NOMO-1 treated with DMSO at 0.1 percent for 48 hours (cell line): ENCODE data around the gene NHEJ1.

Experiments used
- DNase-seq: peaks from one replicate; lab custom pipeline; 2025; ENCODE audit not compliant: unreplicated experiment; lab: John Stamatoyannopoulos, UW

Gene NHEJ1

GRCh38 chr2:219182331-219183150 is 21.9 kb upstream of the NHEJ1 start:
- DNase-seq: no peak

GRCh38 chr2:219181531-219181930 is 20.9 kb upstream of the NHEJ1 start:
- no peak for DNase-seq

DNA sequence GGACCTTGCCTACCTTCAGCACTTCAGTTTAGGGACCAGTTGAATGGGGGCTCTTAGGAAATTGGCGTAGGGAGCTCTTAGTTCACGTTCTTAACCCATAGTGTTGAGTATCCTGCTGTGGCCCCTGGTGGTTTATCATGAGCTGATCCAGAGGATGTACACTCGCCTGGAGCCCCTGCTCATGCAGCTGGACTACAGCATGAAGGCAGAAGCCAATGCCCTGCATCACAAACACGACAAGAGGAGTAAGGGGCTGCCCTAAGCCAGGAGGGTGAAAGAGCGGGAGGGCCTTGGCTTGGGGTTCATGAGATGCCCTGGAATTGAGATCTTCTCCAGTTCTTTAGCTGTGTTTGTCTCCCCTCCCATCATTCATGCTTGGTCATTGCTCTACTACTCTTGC is 20.3 kb upstream of the NHEJ1 start:
- no peak for DNase-seq

DNA sequence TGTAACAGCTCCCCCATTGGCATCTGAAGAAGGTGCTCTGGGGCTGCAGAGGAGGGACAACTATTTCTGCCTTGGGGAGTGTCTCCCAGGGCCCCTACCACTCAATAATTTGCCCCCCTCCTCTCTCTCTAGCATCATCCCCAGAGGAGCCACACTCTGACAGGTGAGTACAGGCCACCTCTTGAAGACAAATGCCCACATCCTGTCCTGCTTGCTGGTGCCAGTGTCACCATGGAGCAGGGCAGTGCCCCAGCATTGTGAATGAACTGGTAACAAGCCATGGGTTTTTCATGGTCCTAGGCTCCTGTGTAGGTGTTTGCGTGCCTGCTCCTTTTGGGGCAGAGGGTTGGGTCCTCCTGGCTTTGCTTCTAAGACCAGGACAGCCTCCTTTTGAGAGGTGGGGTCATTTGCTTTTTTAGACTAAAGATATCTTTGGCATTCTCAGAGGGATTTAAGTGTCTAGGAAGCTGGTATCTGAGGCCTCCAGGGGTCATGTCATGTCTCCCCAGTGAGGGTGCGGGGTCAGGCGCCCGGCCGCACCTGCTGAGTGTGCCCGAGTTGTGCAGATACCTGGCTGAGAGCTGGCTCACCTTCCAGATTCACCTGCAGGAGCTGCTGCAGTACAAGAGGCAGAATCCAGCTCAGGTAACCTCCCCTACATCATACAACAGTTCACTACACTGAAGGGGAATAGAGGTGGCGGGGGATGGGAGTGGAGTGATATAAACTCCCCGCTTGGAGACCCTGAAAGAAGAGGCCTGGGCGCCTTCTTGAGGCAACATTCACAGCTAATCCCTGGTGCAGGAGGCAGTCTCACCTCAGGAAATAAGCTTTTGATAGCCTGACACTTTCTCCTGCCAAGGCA is 19.2 kb upstream of the NHEJ1 start:
- no peak for DNase-seq

GRCh38 chr2:219178377-219179175 is 18.0 kb upstream of the NHEJ1 start:
- DNase-seq: peak; percentile 15

GRCh38 chr2:219177552-219178376 is 17.1 kb upstream of the NHEJ1 start, which contains the start of gene RETREG2:
TSS of gene RETREG2 (plus strand) at chr2:219178275. CDS start at chr2:219178353, 78 bp downstream.
- DNase-seq: peak; percentile 88

DNA sequence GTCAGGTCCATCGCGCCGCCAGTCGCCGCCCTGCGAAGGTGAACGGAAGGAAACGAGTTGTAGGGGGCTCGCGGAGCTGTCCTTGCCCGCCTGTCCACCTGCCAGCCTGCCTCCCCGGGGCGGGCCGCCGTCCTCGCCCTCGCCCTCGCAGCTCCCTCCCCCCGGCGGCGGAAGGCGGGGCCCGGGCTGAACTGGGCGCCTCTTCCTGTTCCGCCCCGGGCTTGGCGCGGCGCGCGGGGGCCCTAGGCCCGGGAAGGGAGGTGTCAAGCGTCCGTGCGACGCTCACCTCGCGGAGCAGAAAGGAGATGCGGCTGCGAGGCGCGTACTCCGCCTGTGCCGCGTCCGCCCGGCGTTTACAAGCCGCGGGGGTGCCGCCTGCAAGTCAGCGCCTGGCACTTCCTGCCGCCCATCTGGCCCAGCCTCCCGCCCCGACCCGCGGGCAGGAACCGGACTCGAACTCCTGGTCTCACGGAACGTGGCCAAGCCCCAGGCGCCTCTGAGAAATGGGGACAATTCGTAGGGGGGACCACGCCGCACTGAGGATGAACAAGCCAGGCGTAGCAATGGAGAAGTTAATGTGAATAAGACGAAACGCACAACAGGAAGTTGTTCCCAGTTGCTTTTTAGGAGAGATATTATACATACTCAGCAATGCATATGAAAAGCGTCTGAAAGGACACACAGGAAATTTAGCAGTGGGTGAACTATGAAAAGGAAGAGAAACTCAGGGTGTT is 16.4 kb upstream of the NHEJ1 start, which contains the start of gene CNPPD1:
TSS of gene CNPPD1 (minus strand) at position 108 of the 734 bp plus-strand sequence. CDS start at position 11, 97 bp downstream.
- peak; percentile 84 for DNase-seq

- peak; percentile 23 for DNase-seq
Measured at GRCh38 chr2:219175928-219176817, 15.6 kb upstream of the NHEJ1 start.

- DNase-seq: no peak
Measured at GRCh38 chr2:219175486-219175885, 14.9 kb upstream of the NHEJ1 start.

- no peak for DNase-seq
Measured at GRCh38 chr2:219174801-219175200, 14.2 kb upstream of the NHEJ1 start.

DNA sequence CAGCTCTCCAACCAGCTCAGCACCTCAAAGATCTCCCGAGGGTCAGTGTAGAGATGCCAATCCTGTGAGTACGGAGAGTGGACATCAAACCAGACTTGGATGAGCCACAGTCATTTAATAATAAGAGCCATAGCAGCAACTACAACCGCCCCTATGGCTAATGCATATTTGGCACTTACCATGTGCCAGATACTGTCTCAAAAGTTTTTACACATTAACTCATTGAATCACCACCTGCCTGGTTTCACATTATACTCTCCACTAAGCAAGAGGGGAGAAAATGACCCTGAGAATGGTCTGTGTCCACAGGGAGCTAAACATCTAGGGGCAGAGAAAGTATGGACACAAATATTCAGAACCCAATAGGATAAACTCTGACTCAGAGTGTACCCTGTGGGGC is 13.5 kb upstream of the NHEJ1 start:
- DNase-seq: no peak

- no peak for DNase-seq
Measured at GRCh38 chr2:219173176-219173575, 12.6 kb upstream of the NHEJ1 start.

DNA sequence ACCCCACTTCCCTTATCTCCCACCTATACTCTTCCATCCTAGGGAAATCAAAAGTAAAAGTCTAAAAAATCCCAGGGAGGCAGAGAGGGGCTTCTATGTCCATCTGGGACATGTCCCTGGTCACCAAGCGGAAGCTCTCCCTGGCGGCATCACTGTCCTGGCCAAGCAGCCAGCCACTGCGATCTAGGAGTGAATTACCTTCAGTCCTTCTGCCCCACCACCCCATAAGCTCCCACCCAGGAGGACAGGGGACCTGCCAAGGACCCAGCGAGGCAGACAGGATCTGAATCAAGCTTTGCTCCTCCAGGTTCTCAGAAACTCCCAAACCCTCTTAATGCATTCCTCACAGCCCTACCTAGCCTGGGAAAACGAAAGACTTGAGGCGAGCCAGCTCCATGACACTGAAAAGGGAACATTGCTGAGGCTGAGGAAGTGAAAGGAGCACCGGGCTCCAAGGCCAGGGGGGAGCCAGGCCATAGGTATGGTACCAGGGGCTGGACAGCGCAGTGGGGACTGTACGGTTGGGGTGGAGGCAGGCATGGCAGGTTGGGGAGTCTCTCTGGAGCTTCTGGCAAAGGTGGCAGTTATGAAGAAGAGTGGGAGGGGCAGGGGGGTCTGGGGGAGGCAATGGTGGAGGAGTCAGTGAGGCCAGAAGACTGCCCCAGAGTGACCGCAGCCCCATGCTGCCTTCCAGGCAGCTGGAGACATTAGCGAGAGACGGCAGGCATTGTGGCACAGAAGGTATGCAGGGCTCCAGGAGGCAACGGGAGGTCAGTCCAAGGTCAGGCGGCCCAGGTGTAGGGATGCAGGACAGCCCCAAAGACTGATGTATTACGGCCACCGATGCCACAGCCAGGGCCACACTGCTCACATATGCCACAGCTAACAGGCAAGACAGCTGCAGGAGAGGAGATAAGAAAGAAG is 11.9 kb upstream of the NHEJ1 start:
- no peak for DNase-seq

GRCh38 chr2:219171231-219171651 is 10.6 kb upstream of the NHEJ1 start:
- DNase-seq: no peak

GRCh38 chr2:219169930-219170654 is 9.5 kb upstream of the NHEJ1 start, which contains the start of gene SLC23A3:
TSS of gene SLC23A3 (minus strand) at chr2:219170029. CDS start at chr2:219169984, 45 bp downstream.
- no peak for DNase-seq

- no peak for DNase-seq
Measured at GRCh38 chr2:219168932-219169331, 8.3 kb upstream of the NHEJ1 start.

- DNase-seq: no peak
Measured at GRCh38 chr2:219168526-219168925, 7.9 kb upstream of the NHEJ1 start.
